NB4 (cell line): ENCODE data around the gene GABRB3.

Experiments used
- DNase-seq: peaks from one replicate; pipeline ENCODE4 v3.0.0; 2010; ENCODE audit warnings: low read depth
- H3K4me3 ChIP-seq: one replicate; pipeline ENCODE4 v1.5.1; 2011; ENCODE audit warnings: mild to moderate bottlenecking, low read depth, low read length, moderate library complexity
- MYC ChIP-seq: IDR thresholded peaks from 2 replicates; pipeline ENCODE4 v1.6.1; 2011; ENCODE audit warnings: low read depth, low read length
- POLR2A ChIP-seq: IDR thresholded peaks from 2 replicates; pipeline ENCODE4 v1.6.1; 2011; ENCODE audit warnings: mild to moderate bottlenecking; ENCODE audit not compliant: insufficient read length; ENCODE audit errors: extremely low read depth
- TF ChIP-seq, protein P1 (sequence below): IDR thresholded peaks from 2 replicates; pipeline ENCODE4 v1.6.1; 2011; ENCODE audit warnings: low read depth, low read length
- TF ChIP-seq, protein P2 (sequence below): IDR thresholded peaks from one replicate; pipeline ENCODE4 v1.5.1; 2012; ENCODE audit warnings: low read depth, low read length

Gene GABRB3

DNA sequence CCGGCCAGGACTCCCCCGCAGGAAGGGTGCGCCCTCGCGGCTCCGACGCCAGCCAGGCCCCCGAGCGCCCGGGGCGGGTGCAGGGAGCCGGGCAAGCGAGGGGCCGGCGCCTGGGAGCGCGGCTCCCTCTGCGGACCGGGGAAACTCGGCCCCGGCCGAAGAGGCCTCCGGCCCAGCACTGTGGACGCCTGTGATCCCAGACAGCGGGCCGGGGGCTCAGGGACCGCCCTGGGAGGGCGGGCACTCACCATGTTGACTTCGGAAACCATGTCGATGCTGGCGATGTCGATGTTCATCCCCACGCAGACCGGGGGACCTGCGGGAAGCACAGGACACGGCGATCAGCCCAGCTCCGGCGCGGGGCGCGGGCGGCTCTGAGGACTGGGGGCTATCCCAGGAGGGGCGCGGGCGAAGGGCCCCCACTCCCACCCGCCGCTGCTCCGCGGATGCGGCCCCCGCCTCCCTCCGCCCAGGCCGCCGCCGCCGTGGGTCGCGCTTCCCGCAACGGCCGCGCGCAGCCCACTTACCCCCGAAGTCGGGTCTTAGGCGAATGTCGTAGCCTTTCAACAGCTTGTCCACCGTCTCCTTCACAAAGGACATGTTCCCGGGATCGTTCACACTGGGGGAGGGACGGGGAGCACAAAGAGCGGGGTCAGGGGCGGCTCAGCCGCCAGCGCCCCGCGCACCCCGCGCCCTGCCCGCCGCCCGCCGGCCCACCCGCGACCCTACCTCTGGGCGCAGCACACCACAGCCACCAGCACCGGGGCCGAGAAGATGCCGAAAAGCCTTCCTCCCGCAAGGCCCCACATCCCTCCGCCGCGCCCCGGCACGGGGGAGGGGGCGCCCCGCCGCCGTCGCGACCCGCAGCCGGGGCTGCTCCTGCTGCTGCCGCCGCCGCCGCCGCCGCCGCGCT is at the start of gene GABRB3:
TSS of gene GABRB3 (minus strand) at position 913 of the 913 bp plus-strand sequence.
- no peak for DNase-seq
- no peak within 1 kb of the TSS for H3K4me3 ChIP-seq
- TF ChIP-seq, protein P1, sequence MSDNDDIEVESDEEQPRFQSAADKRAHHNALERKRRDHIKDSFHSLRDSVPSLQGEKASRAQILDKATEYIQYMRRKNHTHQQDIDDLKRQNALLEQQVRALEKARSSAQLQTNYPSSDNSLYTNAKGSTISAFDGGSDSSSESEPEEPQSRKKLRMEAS: no peak
- TF ChIP-seq POLR2A: no peak
- TF ChIP-seq, protein P2, sequence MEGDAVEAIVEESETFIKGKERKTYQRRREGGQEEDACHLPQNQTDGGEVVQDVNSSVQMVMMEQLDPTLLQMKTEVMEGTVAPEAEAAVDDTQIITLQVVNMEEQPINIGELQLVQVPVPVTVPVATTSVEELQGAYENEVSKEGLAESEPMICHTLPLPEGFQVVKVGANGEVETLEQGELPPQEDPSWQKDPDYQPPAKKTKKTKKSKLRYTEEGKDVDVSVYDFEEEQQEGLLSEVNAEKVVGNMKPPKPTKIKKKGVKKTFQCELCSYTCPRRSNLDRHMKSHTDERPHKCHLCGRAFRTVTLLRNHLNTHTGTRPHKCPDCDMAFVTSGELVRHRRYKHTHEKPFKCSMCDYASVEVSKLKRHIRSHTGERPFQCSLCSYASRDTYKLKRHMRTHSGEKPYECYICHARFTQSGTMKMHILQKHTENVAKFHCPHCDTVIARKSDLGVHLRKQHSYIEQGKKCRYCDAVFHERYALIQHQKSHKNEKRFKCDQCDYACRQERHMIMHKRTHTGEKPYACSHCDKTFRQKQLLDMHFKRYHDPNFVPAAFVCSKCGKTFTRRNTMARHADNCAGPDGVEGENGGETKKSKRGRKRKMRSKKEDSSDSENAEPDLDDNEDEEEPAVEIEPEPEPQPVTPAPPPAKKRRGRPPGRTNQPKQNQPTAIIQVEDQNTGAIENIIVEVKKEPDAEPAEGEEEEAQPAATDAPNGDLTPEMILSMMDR: no peak

- DNase-seq: no peak
- TF ChIP-seq, protein P2: no peak
- no peak overlapping the region for H3K4me3 ChIP-seq
These were observed 34.9 kb upstream of the GABRB3 start for GRCh38 chr15:26807517-26808427.

GRCh38 chr15:26806574-26806973 is 33.7 kb upstream of the GABRB3 start:
- H3K4me3 ChIP-seq: no peak overlapping the region
- no peak for DNase-seq
- TF ChIP-seq MYC: no peak
- TF ChIP-seq, protein P2: no peak

DNA sequence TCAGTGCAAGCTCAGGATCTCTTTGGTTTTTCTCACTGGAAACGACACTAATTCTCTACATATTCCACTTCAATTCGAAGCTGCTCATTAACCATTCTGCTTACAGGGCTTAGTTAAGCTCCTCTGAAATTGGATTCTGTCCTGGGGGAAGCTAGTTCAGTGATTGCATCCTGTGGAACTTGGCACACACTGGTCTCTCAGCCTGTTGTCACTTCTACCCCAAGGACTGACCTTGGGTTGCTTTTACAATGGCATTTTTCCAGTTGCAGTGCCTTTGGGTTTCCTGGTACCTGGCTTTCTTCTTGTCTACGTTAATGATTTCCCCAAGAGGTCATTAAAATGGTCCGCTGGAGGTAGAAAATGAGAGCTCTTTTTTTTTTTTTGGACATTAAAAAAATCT is 33.3 kb upstream of the GABRB3 start:
- no peak for DNase-seq
- TF ChIP-seq, protein P2: no peak
- TF ChIP-seq, protein P1: no peak

GRCh38 chr15:26805470-26805869 is 32.6 kb upstream of the GABRB3 start:
- TF ChIP-seq, protein P1: no peak
- TF ChIP-seq MYC (no peak), POLR2A (no peak)
- TF ChIP-seq, protein P2: no peak
- no peak for DNase-seq
- H3K4me3 ChIP-seq: no peak overlapping the region

More for the DNA sequence above, 33.3 kb upstream of the GABRB3 start:
- no peak overlapping the region for H3K4me3 ChIP-seq
